ENCODE data around the gene ECHDC1. TPM values are rescaled to one million over a fixed set of nuclear protein-coding genes. Genes with fewer than 3 reads are reported as not detected.
A peak's percentile ranks its signal among the peaks of the same experiment; 100 is the strongest.
"Not testable (repeated sequence)": the region's sequence is repeated elsewhere in the genome, so short reads cannot be mapped to it uniquely, and the experiment has no call there.

Gene ECHDC1, protein sequence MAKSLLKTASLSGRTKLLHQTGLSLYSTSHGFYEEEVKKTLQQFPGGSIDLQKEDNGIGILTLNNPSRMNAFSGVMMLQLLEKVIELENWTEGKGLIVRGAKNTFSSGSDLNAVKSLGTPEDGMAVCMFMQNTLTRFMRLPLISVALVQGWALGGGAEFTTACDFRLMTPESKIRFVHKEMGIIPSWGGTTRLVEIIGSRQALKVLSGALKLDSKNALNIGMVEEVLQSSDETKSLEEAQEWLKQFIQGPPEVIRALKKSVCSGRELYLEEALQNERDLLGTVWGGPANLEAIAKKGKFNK
- 10 to 100 TPM; 54.6 to 65.7 (median 62.9) TPM for polyA plus RNA-seq

DNA sequence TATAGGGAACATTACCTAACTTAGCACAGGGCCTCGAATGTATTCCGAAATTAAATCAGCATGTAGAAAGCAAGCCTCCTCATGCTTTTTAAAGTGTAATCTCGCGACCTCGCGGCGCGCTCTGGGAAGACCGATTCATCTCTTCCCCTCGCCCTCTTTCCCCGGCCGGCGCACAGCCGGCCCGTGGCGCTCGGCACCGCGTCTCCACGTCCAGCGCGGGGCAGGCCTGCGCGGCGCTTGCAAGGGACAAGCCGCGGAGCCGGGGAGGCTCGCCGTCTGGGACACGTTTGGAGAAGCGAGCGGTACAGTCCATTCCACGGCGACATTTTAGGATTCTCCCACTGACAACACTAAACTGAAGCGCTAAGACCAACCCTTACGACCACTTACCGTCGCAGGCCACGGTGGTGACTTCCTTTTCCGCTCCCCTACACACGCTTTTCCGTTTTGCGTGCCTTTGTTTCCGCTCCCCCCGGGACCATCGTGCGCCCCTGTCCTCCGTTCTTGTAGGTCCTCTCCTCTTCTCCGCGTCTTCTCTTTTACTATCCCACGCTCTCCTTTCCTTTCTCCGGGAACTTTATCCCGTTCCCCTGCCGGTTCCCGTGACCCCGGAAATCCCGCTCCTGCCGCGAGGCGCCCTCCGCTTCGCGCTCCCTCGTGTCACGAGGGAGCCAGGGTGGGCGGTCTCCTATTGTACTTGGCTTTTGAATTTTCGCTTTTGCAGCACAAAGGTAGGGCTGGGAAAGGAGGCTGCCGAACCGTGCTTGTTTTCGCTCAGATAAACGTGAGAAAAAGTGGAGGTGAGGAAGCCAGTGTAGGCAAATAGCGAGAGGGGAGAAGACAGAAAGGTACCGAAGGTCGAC is at the start of gene ECHDC1:
TSS of gene ECHDC1 (minus strand) at position 664 of the 863 bp plus-strand sequence. CDS start 12,581 bp downstream, outside the sequence.
- no peak within 1 kb of the TSS for H3K4me3 Mint-ChIP-seq
- no peaks in the 10 kb centered on the region for H3K36me3 Mint-ChIP-seq
- DNase-seq, result peak; percentile 70 to 74 (median 71)
- no peaks in the 10 kb centered on the region for H3K9me3 Mint-ChIP-seq
- peaks cover 10 to 11% of the 10 kb centered on the region in 2 donors for H3K4me1 Mint-ChIP-seq
- no peak within 1 kb of the TSS for H3K27ac Mint-ChIP-seq
- H3K27me3 Mint-ChIP-seq (ENCODE audit: low read depth in 3 of 3), result peaks cover 0 to 1% (median 0%) of the 10 kb centered on the region in 3 donors

DNA sequence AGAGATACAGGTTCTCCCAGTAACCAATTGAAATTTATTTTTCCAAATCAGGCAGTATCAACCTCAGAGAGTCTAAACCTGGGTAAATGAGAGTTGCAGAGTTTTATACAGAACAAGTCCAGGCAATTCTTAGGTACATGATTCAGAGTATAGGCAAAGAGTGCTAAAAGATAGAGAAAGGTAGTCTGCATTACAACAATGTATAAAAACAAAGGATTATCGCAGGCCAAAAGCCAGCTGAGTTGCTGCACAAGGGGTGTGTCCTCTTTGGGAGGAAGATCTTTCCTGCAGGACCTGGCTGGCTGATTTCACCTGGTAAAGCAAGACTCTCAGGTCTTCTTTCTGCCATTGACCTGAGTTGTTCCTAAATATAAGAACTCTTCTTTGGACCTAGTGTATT is 48.9 kb upstream of the ECHDC1 start:
- Mint-ChIP-seq H3K36me3 (no peaks in the 10 kb centered on the region), H3K27me3 (ENCODE audit: low read depth in 3 of 3) (peaks cover 3 to 5% (median 4%) of the 10 kb centered on the region in 3 donors), H3K9me3 (peaks cover 0 to 2% (median 0%) of the 10 kb centered on the region in 6 donors), H3K4me1 (no peaks in the 10 kb centered on the region), H3K27ac (no peak overlapping the region), H3K4me3 (no peak overlapping the region)
- no peak for DNase-seq

DNA sequence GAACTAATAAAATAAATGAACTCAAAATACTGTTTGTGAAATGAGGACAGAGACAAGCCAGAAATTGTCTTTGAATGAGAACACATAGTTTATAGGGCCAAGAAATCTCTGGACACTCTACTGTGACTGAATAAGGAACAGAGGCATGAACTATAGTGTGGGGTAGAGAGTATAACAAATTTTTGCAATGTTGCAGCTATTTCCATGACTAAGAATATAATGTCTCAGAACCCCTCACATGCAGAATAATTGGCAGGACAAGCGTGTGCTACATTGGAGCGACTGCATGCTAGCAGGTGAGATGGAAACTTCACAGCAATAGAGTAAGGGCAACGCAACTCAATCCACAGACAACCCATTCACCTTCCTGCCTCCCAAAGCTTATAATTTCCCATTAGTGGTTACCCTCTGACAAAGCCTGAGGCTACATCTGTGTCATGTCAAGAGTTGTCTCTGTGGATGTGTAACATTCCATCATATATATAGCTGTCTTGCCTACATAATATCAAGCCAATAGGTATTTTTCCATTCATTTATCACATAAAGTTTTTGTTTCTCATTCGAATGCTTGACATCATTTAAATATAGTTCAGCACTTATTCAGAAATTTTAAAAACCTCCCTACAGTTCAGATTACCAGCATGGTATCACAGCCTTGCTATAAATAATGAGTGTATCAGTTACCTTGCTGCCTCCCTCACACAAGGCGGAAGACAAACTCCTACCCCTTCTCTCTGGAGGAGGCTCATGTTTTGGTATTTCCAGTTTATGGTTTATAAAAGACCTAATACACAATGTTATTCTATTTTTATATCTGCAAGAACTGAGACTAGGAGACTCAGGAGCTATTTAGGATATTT is 47.9 kb upstream of the ECHDC1 start:
- peaks cover 0 to 2% (median 0%) of the 10 kb centered on the region in 6 donors for H3K9me3 Mint-ChIP-seq
- DNase-seq, result no peak
- H3K27me3 Mint-ChIP-seq (ENCODE audit: low read depth in 3 of 3), result peaks cover 3 to 5% (median 4%) of the 10 kb centered on the region in 3 donors
- no peaks in the 10 kb centered on the region for H3K4me1 Mint-ChIP-seq
- no peaks in the 10 kb centered on the region for H3K36me3 Mint-ChIP-seq
- H3K4me3 Mint-ChIP-seq, result no peak overlapping the region
- no peak overlapping the region for H3K27ac Mint-ChIP-seq

DNA sequence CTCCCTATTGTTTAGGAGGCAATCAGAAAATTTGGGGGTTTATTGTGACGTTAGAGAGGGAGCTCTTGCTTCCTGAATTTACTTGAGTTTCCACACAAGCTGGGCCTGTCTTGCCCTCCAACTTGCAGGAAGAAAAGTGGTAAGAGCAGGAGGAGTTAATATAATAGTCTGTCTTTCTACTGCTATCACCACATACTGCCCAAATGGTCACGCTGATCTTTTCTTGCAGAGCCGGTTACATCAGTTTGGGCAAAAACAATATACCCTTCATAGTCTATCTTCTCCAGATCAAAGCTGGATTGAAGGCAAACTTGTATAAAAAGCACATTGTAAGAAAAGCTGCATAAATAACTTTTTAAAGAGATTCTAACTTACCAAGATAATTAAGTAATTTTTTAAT is 46.3 kb upstream of the ECHDC1 start:
- Mint-ChIP-seq H3K9me3 (peaks cover 0 to 2% (median 0%) of the 10 kb centered on the region in 6 donors), H3K4me3 (no peak overlapping the region), H3K4me1 (no peaks in the 10 kb centered on the region), H3K27ac (no peak overlapping the region), H3K27me3 (ENCODE audit: low read depth in 3 of 3) (peaks cover 3 to 5% (median 4%) of the 10 kb centered on the region in 3 donors), H3K36me3 (no peaks in the 10 kb centered on the region)
- DNase-seq, result no peak

DNA sequence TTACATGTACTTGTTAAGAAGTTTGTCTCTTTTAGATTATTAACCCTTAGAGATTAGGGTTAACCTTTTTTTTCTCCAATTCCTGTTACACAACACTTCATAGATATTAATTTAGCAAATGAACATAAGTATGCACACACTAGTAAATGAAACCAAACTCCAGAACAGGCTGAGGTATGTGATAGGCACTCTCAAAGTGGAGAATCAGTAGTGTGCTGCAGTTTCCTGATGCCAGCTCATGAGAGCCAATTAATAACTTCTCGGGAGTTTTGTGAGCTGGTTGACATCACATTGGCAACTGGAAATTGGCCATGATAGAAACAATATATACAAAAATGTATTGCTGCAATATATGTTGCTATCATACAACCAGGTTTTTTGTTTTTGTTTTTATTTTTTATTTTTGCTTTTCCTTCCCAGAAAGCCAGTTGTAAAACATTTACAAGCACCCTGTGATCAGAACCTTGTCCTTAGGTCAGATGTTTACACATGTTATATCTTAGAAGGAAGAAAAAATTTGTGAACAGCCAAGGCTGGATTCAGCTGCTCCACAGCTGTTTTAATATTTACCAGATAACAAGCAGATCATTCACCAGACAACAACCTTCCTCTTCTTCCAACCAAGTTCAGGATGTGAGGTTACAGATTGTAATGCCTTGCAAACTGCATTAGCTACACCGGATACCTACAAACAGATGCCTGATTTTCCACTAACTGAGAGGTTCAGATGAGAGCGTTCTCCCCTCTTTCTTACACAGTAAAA is 42.4 kb upstream of the ECHDC1 start:
- H3K27ac Mint-ChIP-seq, result no peak overlapping the region
- H3K9me3 Mint-ChIP-seq, result peaks cover 0 to 4% (median 0%) of the 10 kb centered on the region in 6 donors
- peaks cover 2 to 5% (median 4%) of the 10 kb centered on the region in 3 donors for H3K27me3 Mint-ChIP-seq (ENCODE audit: low read depth in 3 of 3)
- no peaks in the 10 kb centered on the region for H3K4me1 Mint-ChIP-seq
- no peak overlapping the region for H3K4me3 Mint-ChIP-seq
- no peaks in the 10 kb centered on the region for H3K36me3 Mint-ChIP-seq
- DNase-seq, result no peak

DNA sequence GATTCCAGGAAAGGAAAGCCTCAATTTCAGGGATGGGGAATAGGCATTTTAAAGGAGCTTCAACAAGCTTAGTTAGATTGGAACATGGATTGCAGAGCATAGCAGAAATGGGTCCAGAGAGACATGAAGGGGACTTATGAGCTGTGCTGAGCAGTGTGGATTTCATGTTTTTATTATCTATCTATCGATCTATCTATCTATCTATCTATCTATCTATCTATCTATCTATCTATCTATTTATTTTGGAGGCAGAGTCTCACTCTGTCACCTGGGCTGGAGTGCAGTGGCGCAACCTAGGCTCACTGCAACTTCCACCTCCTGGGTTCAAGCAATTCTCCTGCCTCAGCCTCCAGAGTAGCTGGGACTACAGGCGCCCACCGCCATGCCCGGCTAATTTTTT is 41.4 kb upstream of the ECHDC1 start:
- not testable (repeated sequence) for H3K27me3 Mint-ChIP-seq (ENCODE audit: low read depth in 3 of 3); H3K4me1 Mint-ChIP-seq; H3K4me3 Mint-ChIP-seq; DNase-seq; H3K9me3 Mint-ChIP-seq; H3K36me3 Mint-ChIP-seq; H3K27ac Mint-ChIP-seq

DNA sequence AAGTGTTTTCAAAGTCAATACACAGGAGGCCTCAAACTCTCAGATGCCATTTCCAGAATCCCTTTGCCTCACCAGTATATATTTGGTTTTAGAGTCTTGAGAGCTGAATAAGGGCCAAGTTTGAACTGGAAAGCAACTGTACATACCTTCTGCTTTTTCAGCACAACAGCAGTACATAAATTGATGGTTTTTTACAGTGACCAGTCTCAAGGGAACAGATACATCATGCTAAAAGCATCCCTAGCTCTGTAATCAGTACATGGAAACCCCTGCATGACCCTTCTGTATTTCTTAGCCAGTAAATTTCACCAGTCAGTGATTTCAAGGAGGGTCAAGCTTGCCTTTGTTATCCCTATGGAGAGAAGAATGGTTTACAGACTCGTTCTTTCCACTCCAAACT is 40.6 kb upstream of the ECHDC1 start:
- Mint-ChIP-seq H3K4me1 (no peaks in the 10 kb centered on the region), H3K27me3 (ENCODE audit: low read depth in 3 of 3) (peaks cover 0 to 4% (median 2%) of the 10 kb centered on the region in 3 donors), H3K36me3 (no peaks in the 10 kb centered on the region), H3K9me3 (peaks cover 0 to 4% (median 0%) of the 10 kb centered on the region in 6 donors), H3K4me3 (no peak overlapping the region), H3K27ac (no peak overlapping the region)
- no peak for DNase-seq

DNA sequence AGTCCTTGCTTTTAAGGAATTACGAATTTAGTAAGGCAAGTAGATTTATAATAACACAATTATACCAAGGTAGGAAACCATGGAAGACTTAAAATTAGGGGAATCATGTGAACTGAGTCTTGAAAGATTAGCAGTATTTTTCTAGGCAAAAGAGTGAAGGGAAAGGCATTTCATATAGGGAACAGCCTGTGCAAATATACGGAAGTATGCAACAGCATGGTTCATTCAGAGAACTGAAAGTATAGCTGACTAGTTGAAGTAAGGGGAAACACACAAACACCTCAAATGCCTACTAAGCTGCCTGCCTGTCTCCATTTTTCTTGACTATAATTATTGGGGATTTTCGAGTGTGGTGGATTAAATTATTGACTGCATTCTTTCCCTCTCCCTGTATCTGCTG is 39.0 kb upstream of the ECHDC1 start:
- Mint-ChIP-seq H3K27ac (no peak overlapping the region), H3K4me1 (no peaks in the 10 kb centered on the region), H3K36me3 (peaks cover 0 to 3% (median 0%) of the 10 kb centered on the region in 3 donors), H3K4me3 (no peak overlapping the region), H3K27me3 (ENCODE audit: low read depth in 3 of 3) (peaks cover 0 to 2% (median under 1%) of the 10 kb centered on the region in 3 donors), H3K9me3 (peaks cover 0 to 2% (median 0%) of the 10 kb centered on the region in 6 donors)
- no peak for DNase-seq

DNA sequence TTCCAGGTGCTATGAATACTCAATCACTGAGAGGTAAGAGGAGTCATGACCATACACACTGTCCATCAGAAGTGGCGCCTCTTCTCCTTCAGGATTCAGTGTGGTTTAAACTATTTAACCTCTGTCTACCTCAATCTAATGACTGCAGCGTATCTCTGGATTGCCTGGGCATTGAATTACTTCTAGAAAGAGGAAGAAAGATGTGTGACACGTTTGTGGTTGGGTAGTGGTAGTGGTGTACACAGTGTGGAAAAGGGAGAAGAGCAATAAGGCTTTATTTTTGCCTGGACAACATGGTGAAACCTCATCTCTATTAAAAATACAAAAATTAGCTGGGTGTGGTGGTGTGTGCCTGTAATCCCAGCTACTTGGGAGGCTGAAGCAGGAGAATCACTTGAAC is 38.0 kb upstream of the ECHDC1 start:
- Mint-ChIP-seq H3K36me3 (peaks cover 0 to 4% (median 0%) of the 10 kb centered on the region in 3 donors), H3K27me3 (ENCODE audit: low read depth in 3 of 3) (peaks cover 0 to 2% (median 0%) of the 10 kb centered on the region in 3 donors), H3K4me3 (no peak overlapping the region), H3K4me1 (no peaks in the 10 kb centered on the region), H3K27ac (no peak overlapping the region), H3K9me3 (peaks cover 0 to 3% (median 0%) of the 10 kb centered on the region in 6 donors)
- DNase-seq, result no peak

DNA sequence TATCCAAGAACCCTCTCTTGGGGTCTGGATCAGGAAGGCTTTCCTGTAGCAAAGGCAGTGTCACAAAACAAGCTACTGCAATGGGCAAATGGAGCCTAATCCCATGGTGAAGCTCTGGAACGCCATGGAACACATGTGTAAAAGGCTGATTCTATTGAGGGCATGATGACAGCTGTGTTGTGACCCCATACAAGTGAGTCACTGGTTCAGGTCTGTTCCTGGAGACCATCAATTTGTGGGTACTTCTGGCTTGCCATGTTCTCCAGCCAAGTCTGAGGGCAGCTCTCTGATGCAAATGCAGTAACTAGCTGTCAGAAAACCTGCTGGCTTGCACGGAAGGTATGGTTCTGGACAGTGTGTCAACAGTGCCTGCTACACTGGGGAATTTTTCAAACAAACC is 33.3 kb upstream of the ECHDC1 start:
- peaks cover 0 to 2% (median 0%) of the 10 kb centered on the region in 3 donors for H3K27me3 Mint-ChIP-seq (ENCODE audit: low read depth in 3 of 3)
- no peak for DNase-seq

DNA sequence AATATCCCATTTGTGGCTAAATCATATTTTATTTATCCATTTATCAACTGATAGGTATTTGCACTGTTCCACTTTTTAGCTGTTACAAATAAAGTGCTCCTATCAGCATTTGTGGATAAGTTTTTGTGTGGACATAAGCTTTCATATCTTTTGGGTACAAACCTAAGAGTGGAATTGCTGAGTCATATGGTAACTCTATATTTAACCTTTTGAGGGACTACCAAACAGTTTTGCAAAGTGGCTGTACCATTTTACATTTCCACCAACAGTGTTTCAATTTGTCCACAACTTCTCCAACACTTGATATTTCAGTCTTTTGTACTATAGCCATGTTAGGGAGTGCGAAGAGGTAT is 23.6 kb upstream of the ECHDC1 start:
- no peaks in the 10 kb centered on the region for H3K4me1 Mint-ChIP-seq
- peaks cover 0 to 9% (median 5%) of the 10 kb centered on the region in 6 donors for H3K9me3 Mint-ChIP-seq
- H3K36me3 Mint-ChIP-seq, result peaks cover 0 to 5% (median 0%) of the 10 kb centered on the region in 3 donors
- no peak for DNase-seq
- peaks cover 2 to 3% (median 2%) of the 10 kb centered on the region in 3 donors for H3K27me3 Mint-ChIP-seq (ENCODE audit: low read depth in 3 of 3)
- H3K4me3 Mint-ChIP-seq, result no peak overlapping the region
- H3K27ac Mint-ChIP-seq, result no peak overlapping the region

More for the DNA sequence above, 33.3 kb upstream of the ECHDC1 start:
- Mint-ChIP-seq H3K27ac (no peak overlapping the region), H3K36me3 (peaks cover 0 to 5% (median 0%) of the 10 kb centered on the region in 3 donors), H3K4me3 (no peak overlapping the region), H3K4me1 (no peaks in the 10 kb centered on the region), H3K9me3 (peaks cover 0 to 7% (median 3%) of the 10 kb centered on the region in 6 donors)

DNA sequence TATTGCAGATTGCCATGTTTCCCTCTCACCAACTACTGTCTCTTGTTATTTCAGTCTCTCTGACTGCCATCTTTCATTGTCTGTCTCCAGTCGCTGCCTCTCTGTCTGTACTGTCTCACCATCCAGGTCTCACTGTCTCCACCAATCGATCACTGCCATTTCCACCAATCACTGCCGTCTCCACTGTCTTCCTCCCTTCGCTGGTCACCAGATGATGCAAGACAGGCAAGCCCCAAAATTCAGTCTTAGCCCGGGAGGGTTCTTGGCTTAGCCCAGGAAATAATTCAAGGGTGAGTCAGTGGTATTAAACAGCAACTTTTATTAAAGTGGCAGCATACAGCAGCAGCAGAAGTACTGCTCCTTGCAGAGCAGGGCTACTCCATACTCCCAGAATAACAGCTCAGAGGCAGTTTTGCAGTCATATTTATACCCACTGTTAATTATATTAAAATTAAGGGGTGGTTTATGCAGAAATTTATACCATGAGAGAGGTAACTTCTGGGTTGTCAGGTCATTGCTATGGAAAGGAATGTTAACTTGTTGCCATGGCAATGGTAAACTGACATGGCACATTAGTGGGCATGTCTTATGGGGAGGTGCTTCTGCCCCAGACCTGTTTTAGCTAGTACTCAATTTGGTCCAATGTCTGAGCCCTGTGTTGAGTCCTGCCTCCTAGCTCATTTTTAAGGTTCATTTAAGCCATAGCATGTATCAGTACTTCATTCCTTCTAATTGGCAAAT is 23.0 kb upstream of the ECHDC1 start:
- H3K27ac Mint-ChIP-seq, result no peak overlapping the region
- peaks cover 1 to 2% (median 2%) of the 10 kb centered on the region in 3 donors for H3K27me3 Mint-ChIP-seq (ENCODE audit: low read depth in 3 of 3)
- DNase-seq, result no peak
- H3K9me3 Mint-ChIP-seq, result peaks cover 0 to 4% (median 1%) of the 10 kb centered on the region in 6 donors
- peaks cover 0 to 2% (median 0%) of the 10 kb centered on the region in 3 donors for H3K36me3 Mint-ChIP-seq
- no peak overlapping the region for H3K4me3 Mint-ChIP-seq
- H3K4me1 Mint-ChIP-seq, result no peaks in the 10 kb centered on the region
